ENCODE results near the gene TNNC2.

Gene TNNC2

GRCh38 chr20:45779011-45779915 lies 47.8 kb downstream of the TNNC2 start:
- no peak for DNase-seq

DNA sequence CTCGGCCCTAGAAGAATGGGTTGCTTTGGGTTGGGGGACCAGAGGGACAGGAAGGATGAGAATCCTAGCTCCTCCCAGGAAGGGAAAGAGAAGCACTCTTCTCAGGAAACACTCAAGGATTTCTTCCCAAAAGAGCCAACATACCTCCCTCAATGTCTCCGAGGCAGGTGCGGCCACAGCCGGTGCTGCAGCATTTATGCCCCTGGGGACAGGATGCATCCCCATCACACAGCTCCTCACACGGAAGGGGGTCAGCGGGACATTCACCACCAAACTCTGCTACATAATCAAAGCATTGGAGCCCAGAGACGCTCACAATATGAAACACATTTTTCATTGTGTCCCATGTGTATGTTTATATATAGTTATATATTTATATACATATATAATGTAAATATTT lies 50.2 kb downstream of the TNNC2 start:
- no peak for DNase-seq

DNA sequence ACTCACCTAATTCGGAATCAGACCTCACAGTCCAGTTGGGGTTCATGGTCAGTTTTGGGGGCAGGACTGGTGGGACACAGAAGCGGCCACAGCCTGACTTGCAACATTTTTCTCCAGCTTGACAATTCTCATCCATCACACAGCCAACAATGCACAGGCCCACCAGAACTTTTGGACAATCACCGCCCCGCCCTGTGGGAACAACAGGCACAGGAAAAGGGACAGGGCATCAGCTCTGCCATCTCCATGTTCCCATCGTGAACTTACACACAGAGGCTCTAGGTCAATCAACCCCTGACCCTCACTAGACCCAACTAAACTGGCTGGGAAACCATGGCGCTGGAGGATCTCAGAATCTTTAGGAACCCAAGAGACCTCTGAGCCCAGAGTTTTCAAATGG lies 51.7 kb downstream of the TNNC2 start:
- no peak for DNase-seq

- DNase-seq = no peak
Measured at GRCh38 chr20:45774945-45775344, 52.2 kb downstream of the TNNC2 start.

Measured in activated naive CD4-positive, alpha-beta T cell treated with anti-CD3 and anti-CD28 coated beads, Interleukin-2, amount 50 U/mL, for 16 hours (primary cell).